WTC11 (cell line): ENCODE measurements around the gene EDIL3. TPM values are rescaled to one million over a fixed set of nuclear protein-coding genes. Genes with fewer than 3 reads are reported as not detected.

ENCODE experiments used
- ATAC-seq: fragments of 200-7000 bp; cut with Tn5 transposase; 2 replicates; pipeline ENCODE4 v1.10.0; 2021; ENCODE audit warnings: mild to moderate bottlenecking, moderate library complexity
- CTCF ChIA-PET: fragments of 300-600 bp; sonication (Branson Sonifier 250); formaldehyde crosslinking; loops from one replicate; lab custom pipeline; 2021; ENCODE audit warnings: antibody characterized with exemption; lab: Charles Lee
- POLR2A ChIA-PET: fragments of 350-600 bp; sonication (Branson Sonifier 250); formaldehyde crosslinking; loops from one replicate; lab custom pipeline; 2021; ENCODE audit warnings: antibody characterized with exemption; lab: Charles Lee
- DNase-seq: peaks from one replicate; pipeline ENCODE4 v3.0.0; 2021; ENCODE audit warnings: low spot score
- H3K27ac Mint-ChIP-seq: 2 replicates; pipeline ENCODE4 v1.8.0; 2021; ENCODE audit warnings: mixed read lengths
- H3K27me3 Mint-ChIP-seq: 2 replicates; pipeline ENCODE4 v1.8.0; 2021; ENCODE audit warnings: low read depth, mild to moderate bottlenecking, moderate library complexity, mixed read lengths
- H3K36me3 Mint-ChIP-seq: 2 replicates; pipeline ENCODE4 v1.8.0; 2021; ENCODE audit warnings: mixed read lengths
- H3K4me1 Mint-ChIP-seq: 2 replicates; pipeline ENCODE4 v1.8.0; 2022; ENCODE audit warnings: mixed read lengths
- H3K4me3 Mint-ChIP-seq: 2 replicates; pipeline ENCODE4 v1.8.0; 2021; ENCODE audit warnings: mild to moderate bottlenecking, moderate library complexity, mixed read lengths
- H3K9me3 Mint-ChIP-seq: 2 replicates; pipeline ENCODE4 v1.8.0; 2021; ENCODE audit warnings: mixed read lengths
- CBFB ChIP-seq: sonication (generic); formaldehyde crosslinking; IDR thresholded peaks from 2 replicates; pipeline ENCODE4 v1.8.1; 2022; ENCODE audit warnings: mild to moderate bottlenecking, low read depth, missing genetic modification reagents
- CREM ChIP-seq: sonication (generic); formaldehyde crosslinking; IDR thresholded peaks from 2 replicates; pipeline ENCODE4 v1.8.1; 2022; ENCODE audit warnings: mild to moderate bottlenecking, missing genetic modification reagents, moderate library complexity
- ELF4 ChIP-seq: sonication (generic); formaldehyde crosslinking; IDR thresholded peaks from 2 replicates; pipeline ENCODE4 v1.8.1; 2022; ENCODE audit warnings: low read depth, mild to moderate bottlenecking, moderate library complexity, missing genetic modification reagents
- EMX1 ChIP-seq: fragments of 250-450 bp; sonication (Bioruptor Pico); IDR thresholded peaks from 2 replicates; pipeline ENCODE4 v1.8.0; 2021; ENCODE audit warnings: mild to moderate bottlenecking
- ETV6 ChIP-seq: sonication (generic); formaldehyde crosslinking; IDR thresholded peaks from 2 replicates; pipeline ENCODE4 v1.8.1; 2022; ENCODE audit warnings: mild to moderate bottlenecking, missing genetic modification reagents
- FOXK1 ChIP-seq: sonication (generic); formaldehyde crosslinking; IDR thresholded peaks from 2 replicates; pipeline ENCODE4 v1.8.0; 2022; ENCODE audit warnings: mild to moderate bottlenecking, moderate library complexity, missing genetic modification reagents
- KAT7 ChIP-seq: sonication (generic); formaldehyde crosslinking; IDR thresholded peaks from 2 replicates; pipeline ENCODE4 v1.8.1; 2023; ENCODE audit warnings: missing genetic modification reagents, mild to moderate bottlenecking, borderline replicate concordance
- OVOL2 ChIP-seq: fragments of 250-450 bp; sonication (Bioruptor Pico); IDR thresholded peaks from 2 replicates; pipeline ENCODE4 v1.9.0; 2021; ENCODE audit warnings: mild to moderate bottlenecking, borderline replicate concordance
- TEAD1 ChIP-seq: sonication (generic); formaldehyde crosslinking; IDR thresholded peaks from 2 replicates; pipeline ENCODE4 v1.8.0; 2022; ENCODE audit warnings: mild to moderate bottlenecking, missing genetic modification reagents
- TEAD4 ChIP-seq: sonication (generic); formaldehyde crosslinking; IDR thresholded peaks from 2 replicates; pipeline ENCODE4 v1.8.0; 2022; ENCODE audit warnings: mild to moderate bottlenecking, missing genetic modification reagents
- TP53 ChIP-seq: sonication (generic); formaldehyde crosslinking; IDR thresholded peaks from 2 replicates; pipeline ENCODE4 v1.8.1; 2023; ENCODE audit warnings: mild to moderate bottlenecking, missing genetic modification reagents
- ZNF219 ChIP-seq: sonication (generic); formaldehyde crosslinking; IDR thresholded peaks from 2 replicates; pipeline ENCODE4 v1.8.0; 2023; ENCODE audit warnings: missing genetic modification reagents, mild to moderate bottlenecking, borderline replicate concordance
- ZNF232 ChIP-seq: sonication (generic); formaldehyde crosslinking; IDR thresholded peaks from 2 replicates; pipeline ENCODE4 v1.8.0; 2022; ENCODE audit warnings: mild to moderate bottlenecking, missing genetic modification reagents
- ZNF317 ChIP-seq: sonication (generic); formaldehyde crosslinking; IDR thresholded peaks from 2 replicates; pipeline ENCODE4 v1.8.1; 2023; ENCODE audit warnings: low read depth, mild to moderate bottlenecking, moderate library complexity, missing genetic modification reagents, borderline replicate concordance
- ZNF416 ChIP-seq: fragments of 250-450 bp; sonication (Bioruptor Pico); IDR thresholded peaks from 2 replicates; pipeline ENCODE4 v1.9.0; 2021; ENCODE audit warnings: mild to moderate bottlenecking, inconsistent platforms
- ZNF671 ChIP-seq: fragments of 250-450 bp; sonication (Bioruptor Pico); IDR thresholded peaks from 2 replicates; pipeline ENCODE4 v1.8.0; 2021; ENCODE audit warnings: mild to moderate bottlenecking
- total RNA-seq: library from RNA; stranded (reverse); gene quantifications from 3 replicates; pipeline ENCODE4 v1.2.3, GENCODE V29; 2021
- TF ChIP-seq, protein P1 (sequence below): sonication (generic); formaldehyde crosslinking; IDR thresholded peaks from 2 replicates; pipeline ENCODE4 v1.8.0; 2023; ENCODE audit warnings: missing genetic modification reagents, mild to moderate bottlenecking, borderline replicate concordance
- TF ChIP-seq, protein P2 (sequence below): sonication (generic); formaldehyde crosslinking; IDR thresholded peaks from 2 replicates; pipeline ENCODE4 v1.8.1; 2022; ENCODE audit warnings: mild to moderate bottlenecking, moderate library complexity, missing genetic modification reagents
- TF ChIP-seq, protein P3 (sequence below): sonication (generic); formaldehyde crosslinking; IDR thresholded peaks from 2 replicates; pipeline ENCODE4 v1.8.0; 2022; ENCODE audit warnings: mild to moderate bottlenecking, missing genetic modification reagents
- TF ChIP-seq, protein P4 (sequence below): sonication (generic); formaldehyde crosslinking; IDR thresholded peaks from 2 replicates; pipeline ENCODE4 v1.8.0; 2022; ENCODE audit warnings: mild to moderate bottlenecking, missing genetic modification reagents
- TF ChIP-seq, protein P5 (sequence below): sonication (generic); formaldehyde crosslinking; IDR thresholded peaks from 2 replicates; pipeline ENCODE4 v1.8.0; 2022; ENCODE audit warnings: mild to moderate bottlenecking, missing genetic modification reagents
- TF ChIP-seq, protein P6 (sequence below): sonication (generic); formaldehyde crosslinking; IDR thresholded peaks from 2 replicates; pipeline ENCODE4 v1.8.1; 2023; ENCODE audit warnings: mild to moderate bottlenecking, moderate library complexity, missing genetic modification reagents
- TF ChIP-seq, protein P7 (sequence below): sonication (generic); formaldehyde crosslinking; IDR thresholded peaks from 2 replicates; pipeline ENCODE4 v1.8.0; 2023; ENCODE audit warnings: missing genetic modification reagents
- TF ChIP-seq, protein P8 (sequence below): sonication (generic); formaldehyde crosslinking; IDR thresholded peaks from 2 replicates; pipeline ENCODE4 v1.8.1; 2022; ENCODE audit warnings: mild to moderate bottlenecking, missing genetic modification reagents, moderate library complexity, borderline replicate concordance

EDIL3 gene
- total RNA-seq, 1 experiment from 2014 or later = 48.3 TPM

DNA sequence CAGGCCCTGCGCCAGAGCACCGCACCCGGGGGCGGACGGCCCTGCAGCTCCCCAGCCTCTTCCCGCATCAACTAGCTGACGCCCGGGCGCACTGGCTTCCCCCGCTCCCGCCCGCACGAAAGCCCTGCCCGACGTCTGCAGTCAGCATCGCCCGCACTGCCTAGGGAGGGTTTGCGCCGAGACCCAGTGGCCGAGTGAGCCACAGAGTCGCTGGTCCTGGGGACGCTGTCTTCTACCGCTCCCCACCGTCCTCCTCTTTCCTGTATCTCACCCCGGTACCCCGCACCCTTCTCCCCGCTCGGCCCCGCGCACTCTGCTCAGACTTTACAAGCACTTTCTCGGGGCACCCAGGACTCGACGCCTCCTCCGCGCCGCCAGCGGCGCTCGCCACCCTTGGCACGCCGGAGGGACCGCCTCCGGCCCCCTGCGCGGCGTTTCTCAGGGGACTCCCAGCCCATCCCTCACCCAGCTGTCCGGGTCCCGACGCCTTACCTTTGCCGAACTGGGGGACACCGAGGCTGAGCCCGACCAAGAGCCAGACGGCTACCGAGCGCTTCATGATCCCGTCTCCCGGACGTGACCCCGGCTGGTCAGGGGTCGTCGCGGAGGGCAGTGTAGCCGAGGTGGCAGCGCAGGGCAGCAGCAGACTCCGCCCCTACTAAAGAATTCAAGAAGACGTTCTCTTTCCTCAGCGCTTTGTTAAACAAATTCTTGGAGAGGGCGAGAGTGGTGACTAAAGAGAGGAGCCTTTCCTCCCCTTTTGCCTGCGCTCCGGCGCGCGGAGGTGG is 670 bp downstream of the EDIL3 start:
- peak; percentile 76 for DNase-seq
- peak; percentile 46 for ATAC-seq
- ChIA-PET POLR2A (interaction anchor here (0.5 to 1.4 kb wide), 4 partner anchors 97 to 662 kb away, joined by 3 to 6 read pairs (median 4); no protein-coding TSS in a partner anchor), CTCF (interaction anchor here (0.6 to 1.0 kb wide), 2 partner anchors 10 to 662 kb away, joined by 3 to 4 read pairs; no protein-coding TSS in a partner anchor)
- Mint-ChIP-seq H3K27ac (peak overlapping the region; percentile 97), H3K4me1 (peaks cover 39% of the 10 kb centered on the region), H3K27me3 (no peaks in the 10 kb centered on the region; the same call in 1 of the 2 replicates), H3K36me3 (peaks cover 6% of the 10 kb centered on the region), H3K4me3 (peak overlapping the region; percentile 89), H3K9me3 (no peaks in the 10 kb centered on the region)
- TF ChIP-seq, protein P1, sequence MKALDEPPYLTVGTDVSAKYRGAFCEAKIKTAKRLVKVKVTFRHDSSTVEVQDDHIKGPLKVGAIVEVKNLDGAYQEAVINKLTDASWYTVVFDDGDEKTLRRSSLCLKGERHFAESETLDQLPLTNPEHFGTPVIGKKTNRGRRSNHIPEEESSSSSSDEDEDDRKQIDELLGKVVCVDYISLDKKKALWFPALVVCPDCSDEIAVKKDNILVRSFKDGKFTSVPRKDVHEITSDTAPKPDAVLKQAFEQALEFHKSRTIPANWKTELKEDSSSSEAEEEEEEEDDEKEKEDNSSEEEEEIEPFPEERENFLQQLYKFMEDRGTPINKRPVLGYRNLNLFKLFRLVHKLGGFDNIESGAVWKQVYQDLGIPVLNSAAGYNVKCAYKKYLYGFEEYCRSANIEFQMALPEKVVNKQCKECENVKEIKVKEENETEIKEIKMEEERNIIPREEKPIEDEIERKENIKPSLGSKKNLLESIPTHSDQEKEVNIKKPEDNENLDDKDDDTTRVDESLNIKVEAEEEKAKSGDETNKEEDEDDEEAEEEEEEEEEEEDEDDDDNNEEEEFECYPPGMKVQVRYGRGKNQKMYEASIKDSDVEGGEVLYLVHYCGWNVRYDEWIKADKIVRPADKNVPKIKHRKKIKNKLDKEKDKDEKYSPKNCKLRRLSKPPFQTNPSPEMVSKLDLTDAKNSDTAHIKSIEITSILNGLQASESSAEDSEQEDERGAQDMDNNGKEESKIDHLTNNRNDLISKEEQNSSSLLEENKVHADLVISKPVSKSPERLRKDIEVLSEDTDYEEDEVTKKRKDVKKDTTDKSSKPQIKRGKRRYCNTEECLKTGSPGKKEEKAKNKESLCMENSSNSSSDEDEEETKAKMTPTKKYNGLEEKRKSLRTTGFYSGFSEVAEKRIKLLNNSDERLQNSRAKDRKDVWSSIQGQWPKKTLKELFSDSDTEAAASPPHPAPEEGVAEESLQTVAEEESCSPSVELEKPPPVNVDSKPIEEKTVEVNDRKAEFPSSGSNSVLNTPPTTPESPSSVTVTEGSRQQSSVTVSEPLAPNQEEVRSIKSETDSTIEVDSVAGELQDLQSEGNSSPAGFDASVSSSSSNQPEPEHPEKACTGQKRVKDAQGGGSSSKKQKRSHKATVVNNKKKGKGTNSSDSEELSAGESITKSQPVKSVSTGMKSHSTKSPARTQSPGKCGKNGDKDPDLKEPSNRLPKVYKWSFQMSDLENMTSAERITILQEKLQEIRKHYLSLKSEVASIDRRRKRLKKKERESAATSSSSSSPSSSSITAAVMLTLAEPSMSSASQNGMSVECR (CRISPR knock-in tag) = peak; percentile 58; the same call in 1 of the 2 replicates
- peak; percentile 37; the same call in 1 of the 2 replicates for TF ChIP-seq CREM (CRISPR knock-in tag)
- 0 out of 2 replicates have a peak, but pooled peaks have one; percentile 51 for TF ChIP-seq ZNF232
- TF ChIP-seq, protein P2, sequence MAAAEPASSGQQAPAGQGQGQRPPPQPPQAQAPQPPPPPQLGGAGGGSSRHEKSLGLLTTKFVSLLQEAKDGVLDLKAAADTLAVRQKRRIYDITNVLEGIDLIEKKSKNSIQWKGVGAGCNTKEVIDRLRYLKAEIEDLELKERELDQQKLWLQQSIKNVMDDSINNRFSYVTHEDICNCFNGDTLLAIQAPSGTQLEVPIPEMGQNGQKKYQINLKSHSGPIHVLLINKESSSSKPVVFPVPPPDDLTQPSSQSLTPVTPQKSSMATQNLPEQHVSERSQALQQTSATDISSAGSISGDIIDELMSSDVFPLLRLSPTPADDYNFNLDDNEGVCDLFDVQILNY (CRISPR knock-in tag) = 0 out of 2 replicates have a peak, but pooled peaks have one; percentile 47
- TF ChIP-seq, protein P3, sequence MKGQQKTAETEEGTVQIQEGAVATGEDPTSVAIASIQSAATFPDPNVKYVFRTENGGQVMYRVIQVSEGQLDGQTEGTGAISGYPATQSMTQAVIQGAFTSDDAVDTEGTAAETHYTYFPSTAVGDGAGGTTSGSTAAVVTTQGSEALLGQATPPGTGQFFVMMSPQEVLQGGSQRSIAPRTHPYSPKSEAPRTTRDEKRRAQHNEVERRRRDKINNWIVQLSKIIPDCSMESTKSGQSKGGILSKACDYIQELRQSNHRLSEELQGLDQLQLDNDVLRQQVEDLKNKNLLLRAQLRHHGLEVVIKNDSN = peak; percentile 31; the same call in 1 of the 2 replicates
- peak; percentile 3; the same call in 1 of the 2 replicates for TF ChIP-seq FOXK1 (CRISPR knock-in tag)
- TF ChIP-seq ZNF317 (CRISPR knock-in tag) = 0 out of 2 replicates have a peak, but pooled peaks have one; percentile 5
- no peak for TF ChIP-seq ELF4 (CRISPR knock-in tag)
- TF ChIP-seq KAT7 (CRISPR knock-in tag) = 0 out of 2 replicates have a peak, but pooled peaks have one; percentile 35
- TF ChIP-seq, protein P4, sequence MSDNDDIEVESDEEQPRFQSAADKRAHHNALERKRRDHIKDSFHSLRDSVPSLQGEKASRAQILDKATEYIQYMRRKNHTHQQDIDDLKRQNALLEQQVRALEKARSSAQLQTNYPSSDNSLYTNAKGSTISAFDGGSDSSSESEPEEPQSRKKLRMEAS (CRISPR knock-in tag) = peak; percentile 64
- peak; percentile 31; the same call in 1 of the 2 replicates for TF ChIP-seq ETV6 (CRISPR knock-in tag)
- TF ChIP-seq, protein P5, sequence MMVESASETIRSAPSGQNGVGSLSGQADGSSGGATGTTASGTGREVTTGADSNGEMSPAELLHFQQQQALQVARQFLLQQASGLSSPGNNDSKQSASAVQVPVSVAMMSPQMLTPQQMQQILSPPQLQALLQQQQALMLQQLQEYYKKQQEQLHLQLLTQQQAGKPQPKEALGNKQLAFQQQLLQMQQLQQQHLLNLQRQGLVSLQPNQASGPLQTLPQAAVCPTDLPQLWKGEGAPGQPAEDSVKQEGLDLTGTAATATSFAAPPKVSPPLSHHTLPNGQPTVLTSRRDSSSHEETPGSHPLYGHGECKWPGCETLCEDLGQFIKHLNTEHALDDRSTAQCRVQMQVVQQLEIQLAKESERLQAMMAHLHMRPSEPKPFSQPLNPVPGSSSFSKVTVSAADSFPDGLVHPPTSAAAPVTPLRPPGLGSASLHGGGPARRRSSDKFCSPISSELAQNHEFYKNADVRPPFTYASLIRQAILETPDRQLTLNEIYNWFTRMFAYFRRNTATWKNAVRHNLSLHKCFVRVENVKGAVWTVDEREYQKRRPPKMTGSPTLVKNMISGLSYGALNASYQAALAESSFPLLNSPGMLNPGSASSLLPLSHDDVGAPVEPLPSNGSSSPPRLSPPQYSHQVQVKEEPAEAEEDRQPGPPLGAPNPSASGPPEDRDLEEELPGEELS (CRISPR knock-in tag) = no peak
- TF ChIP-seq, protein P6, sequence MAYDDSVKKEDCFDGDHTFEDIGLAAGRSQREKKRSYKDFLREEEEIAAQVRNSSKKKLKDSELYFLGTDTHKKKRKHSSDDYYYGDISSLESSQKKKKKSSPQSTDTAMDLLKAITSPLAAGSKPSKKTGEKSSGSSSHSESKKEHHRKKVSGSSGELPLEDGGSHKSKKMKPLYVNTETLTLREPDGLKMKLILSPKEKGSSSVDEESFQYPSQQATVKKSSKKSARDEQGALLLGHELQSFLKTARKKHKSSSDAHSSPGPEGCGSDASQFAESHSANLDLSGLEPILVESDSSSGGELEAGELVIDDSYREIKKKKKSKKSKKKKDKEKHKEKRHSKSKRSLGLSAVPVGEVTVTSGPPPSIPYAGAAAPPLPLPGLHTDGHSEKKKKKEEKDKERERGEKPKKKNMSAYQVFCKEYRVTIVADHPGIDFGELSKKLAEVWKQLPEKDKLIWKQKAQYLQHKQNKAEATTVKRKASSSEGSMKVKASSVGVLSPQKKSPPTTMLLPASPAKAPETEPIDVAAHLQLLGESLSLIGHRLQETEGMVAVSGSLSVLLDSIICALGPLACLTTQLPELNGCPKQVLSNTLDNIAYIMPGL = peak; percentile 79; the same call in 1 of the 2 replicates
- no peak for TF ChIP-seq CBFB (CRISPR knock-in tag)
- TF ChIP-seq ZNF219 = 0 out of 2 replicates have a peak, but pooled peaks have one; percentile 15
- TF ChIP-seq, protein P7, sequence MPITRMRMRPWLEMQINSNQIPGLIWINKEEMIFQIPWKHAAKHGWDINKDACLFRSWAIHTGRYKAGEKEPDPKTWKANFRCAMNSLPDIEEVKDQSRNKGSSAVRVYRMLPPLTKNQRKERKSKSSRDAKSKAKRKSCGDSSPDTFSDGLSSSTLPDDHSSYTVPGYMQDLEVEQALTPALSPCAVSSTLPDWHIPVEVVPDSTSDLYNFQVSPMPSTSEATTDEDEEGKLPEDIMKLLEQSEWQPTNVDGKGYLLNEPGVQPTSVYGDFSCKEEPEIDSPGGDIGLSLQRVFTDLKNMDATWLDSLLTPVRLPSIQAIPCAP (CRISPR knock-in tag) = no peak
- TF ChIP-seq ZNF671 (CRISPR knock-in tag) = no peak
- TF ChIP-seq OVOL2 = no peak
- no peak for TF ChIP-seq EMX1
- TF ChIP-seq TEAD1 (CRISPR knock-in tag) = 0 out of 2 replicates have a peak, but pooled peaks have one; percentile 67
- peak; percentile 47; the same call in 1 of the 2 replicates for TF ChIP-seq TEAD4 (CRISPR knock-in tag)
- TF ChIP-seq TP53 (CRISPR knock-in tag) = no peak
- TF ChIP-seq ZNF416 (CRISPR knock-in tag) = no peak
- TF ChIP-seq, protein P8, sequence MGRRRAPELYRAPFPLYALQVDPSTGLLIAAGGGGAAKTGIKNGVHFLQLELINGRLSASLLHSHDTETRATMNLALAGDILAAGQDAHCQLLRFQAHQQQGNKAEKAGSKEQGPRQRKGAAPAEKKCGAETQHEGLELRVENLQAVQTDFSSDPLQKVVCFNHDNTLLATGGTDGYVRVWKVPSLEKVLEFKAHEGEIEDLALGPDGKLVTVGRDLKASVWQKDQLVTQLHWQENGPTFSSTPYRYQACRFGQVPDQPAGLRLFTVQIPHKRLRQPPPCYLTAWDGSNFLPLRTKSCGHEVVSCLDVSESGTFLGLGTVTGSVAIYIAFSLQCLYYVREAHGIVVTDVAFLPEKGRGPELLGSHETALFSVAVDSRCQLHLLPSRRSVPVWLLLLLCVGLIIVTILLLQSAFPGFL = no peak
